CD4-positive, CD25-positive, alpha-beta regulatory T cell (primary cell): ENCODE measurements around the gene FAM168A. TPM values are rescaled to one million over a fixed set of nuclear protein-coding genes. Genes with fewer than 3 reads are reported as not detected.

Experiments used
- ATAC-seq, 2 donors: fragments of 150-1000 bp; cut with Tn5 transposase; one replicate each; pipeline ENCODE4 v1.10.0; 2021; ENCODE audit warnings: low read depth in 2 of 2, moderate number of reproducible peaks in 2 of 2, moderate library complexity in 1 of 2
- DNase-seq, 3 donors: peaks; one replicate each; pipeline versions ENCODE4 v3.0.0 to v3.0.0-alpha.2; 2012 to 2022; ENCODE audit warnings: mixed read lengths in 1 of 3
- H3K27ac ChIP-seq: one replicate; pipeline ENCODE4 v1.7.0; 2013; ENCODE audit warnings: mild to moderate bottlenecking, low read length; ENCODE audit not compliant: insufficient read depth, poor library complexity, severe bottlenecking
- H3K27me3 ChIP-seq: one replicate; pipeline ENCODE4 v1.7.0; 2013; ENCODE audit warnings: low read length; ENCODE audit not compliant: control insufficient read depth, insufficient read depth
- H3K36me3 ChIP-seq: one replicate; pipeline ENCODE4 v1.7.0; 2013; ENCODE audit warnings: mild to moderate bottlenecking, low read length, moderate library complexity; ENCODE audit not compliant: control insufficient read depth, insufficient read depth
- H3K4me1 ChIP-seq: 2 replicates; pipeline ENCODE4 v1.7.0; 2013; ENCODE audit warnings: mild to moderate bottlenecking, low read length; ENCODE audit not compliant: insufficient read depth, control insufficient read depth, poor library complexity, severe bottlenecking
- H3K4me3 ChIP-seq: one replicate; pipeline ENCODE4 v1.7.0; 2013; ENCODE audit warnings: low read depth, mild to moderate bottlenecking, low read length, moderate library complexity
- H3K9me3 ChIP-seq, 2 experiments: 1 replicate in 1 of 2; 2 replicates in 1 of 2; pipeline ENCODE4 v1.7.0; 2013; ENCODE audit warnings: low read length in 2 of 2, mild to moderate bottlenecking in 1 of 2, moderate library complexity in 1 of 2; ENCODE audit not compliant: control insufficient read depth in 2 of 2
- H3K27ac Mint-ChIP-seq, 3 donors: one replicate each; pipeline ENCODE4 v1.8.0; 2020 to 2022; ENCODE audit warnings: mild to moderate bottlenecking in 3 of 3, mixed read lengths in 3 of 3, moderate library complexity in 2 of 3
- H3K27me3 Mint-ChIP-seq: one replicate; pipeline ENCODE4 v1.8.0; 2022; ENCODE audit warnings: mild to moderate bottlenecking, mixed read lengths
- H3K36me3 Mint-ChIP-seq: one replicate; pipeline ENCODE4 v1.8.0; 2020; ENCODE audit warnings: mixed read lengths
- H3K4me1 Mint-ChIP-seq, 4 donors: one replicate each; pipeline ENCODE4 v1.8.0; 2020 to 2022; ENCODE audit warnings: mixed read lengths in 4 of 4, mild to moderate bottlenecking in 1 of 4
- H3K4me3 Mint-ChIP-seq, 4 donors: one replicate each; pipeline ENCODE4 v1.8.0; 2020 to 2022; ENCODE audit warnings: mild to moderate bottlenecking in 4 of 4, mixed read lengths in 4 of 4, moderate library complexity in 3 of 4
- H3K9me3 Mint-ChIP-seq, 7 donors: one replicate each; pipeline ENCODE4 v1.8.0; 2020 to 2022; ENCODE audit warnings: mixed read lengths in 7 of 7, mild to moderate bottlenecking in 3 of 7, moderate library complexity in 2 of 7
- polyA plus RNA-seq, 4 donors: library from polyadenylated mRNA; unstranded; fragments of 300-500 nt; fragmentation: Illumina TruSeq; gene quantifications; one replicate each; pipeline ENCODE4 v1.2.3, GENCODE V29; 2021
- total RNA-seq: library from RNA; stranded (reverse); gene quantifications from one replicate; pipeline ENCODE4 v1.2.3, GENCODE V29; 2022

The FAM168A gene
- total and polyA plus RNA-seq, 5 donors from 2014 or later, result 1.5 to 21.3 (median 3.0) TPM

GRCh38 chr11:73365352-73366264 lies 232.3 kb downstream of the FAM168A start:
- no peaks in the 10 kb centered on the region for H3K36me3 Mint-ChIP-seq
- ATAC-seq (peak in 1 of 2 donors; percentile 8), DNase-seq (no peak)
- peaks cover 6 to 45% (median 16%) of the 10 kb centered on the region in 4 donors for H3K4me1 Mint-ChIP-seq
- H3K4me3 Mint-ChIP-seq, result peak overlapping the region in 3 of 4 donors; percentile 57 to 67 (median 64)
- Histone ChIP-seq H3K27ac (peak overlapping the region; percentile 81), H3K9me3 (no peaks in the 10 kb centered on the region), H3K36me3 (no peaks in the 10 kb centered on the region), H3K4me1 (peaks cover 30% of the 10 kb centered on the region), H3K27me3 (no peaks in the 10 kb centered on the region), H3K4me3 (peak overlapping the region; percentile 62)
- peaks cover 0 to 5% (median 0%) of the 10 kb centered on the region in 7 donors for H3K9me3 Mint-ChIP-seq
- H3K27ac Mint-ChIP-seq, result peak overlapping the region; percentile 91 to 99 (median 96)
- H3K27me3 Mint-ChIP-seq, result no peaks in the 10 kb centered on the region

- DNase-seq, result no peak
- H3K27me3 Mint-ChIP-seq, result no peaks in the 10 kb centered on the region
- H3K4me1 Mint-ChIP-seq, result peaks cover 6 to 40% (median 16%) of the 10 kb centered on the region in 4 donors
These were observed 234.8 kb downstream of the FAM168A start for GRCh38 chr11:73363147-73363546.

DNA sequence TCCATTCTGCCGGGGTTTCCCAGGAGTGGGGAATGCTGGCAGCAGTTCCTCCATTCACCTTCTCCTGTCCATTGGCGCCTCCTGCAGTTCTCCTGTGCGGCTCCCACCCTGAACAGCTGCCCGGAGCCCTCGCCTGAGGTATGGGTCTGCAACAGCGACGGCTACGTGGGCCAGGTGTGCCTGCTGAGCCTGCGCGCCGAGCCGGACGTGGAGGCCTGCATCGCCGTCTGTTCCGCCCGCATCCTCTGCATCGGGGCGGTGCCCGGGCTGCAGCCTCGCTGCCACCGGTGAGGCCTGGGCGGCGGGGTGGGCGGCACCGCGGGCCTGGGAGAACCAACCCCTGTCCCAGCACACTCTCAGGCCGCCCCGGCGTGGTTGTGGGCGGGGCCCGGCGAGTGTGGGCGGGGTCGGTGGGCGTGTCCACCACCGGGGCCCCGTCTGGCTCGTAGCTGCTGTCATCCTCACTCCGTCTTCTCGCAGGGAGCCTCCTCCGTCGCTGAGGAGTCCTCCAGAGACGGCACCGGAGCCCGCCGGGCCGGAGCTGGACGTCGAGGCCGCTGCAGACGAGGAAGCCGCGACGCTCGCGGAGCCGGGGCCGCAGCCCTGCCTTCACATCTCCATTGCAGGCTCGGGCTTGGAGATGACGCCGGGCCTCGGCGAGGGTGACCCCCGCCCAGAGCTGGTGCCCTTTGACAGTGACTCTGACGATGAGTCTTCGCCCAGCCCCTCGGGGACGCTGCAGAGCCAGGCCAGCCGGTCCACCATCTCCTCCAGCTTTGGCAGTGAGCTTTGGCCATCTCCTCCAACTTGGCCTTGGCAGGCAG lies 235.7 kb downstream of the FAM168A start:
- ATAC-seq, result no peak
- Mint-ChIP-seq H3K27ac (peak overlapping the region in 1 of 3 donors; percentile 71), H3K36me3 (no peaks in the 10 kb centered on the region), H3K4me3 (no peak overlapping the region), H3K4me1 (peaks cover 6 to 30% (median 14%) of the 10 kb centered on the region in 4 donors), H3K27me3 (no peaks in the 10 kb centered on the region), H3K9me3 (peaks cover 0 to 5% (median 0%) of the 10 kb centered on the region in 7 donors)
- no peaks in the 10 kb centered on the region for H3K9me3 ChIP-seq
- no peaks in the 10 kb centered on the region for H3K27me3 ChIP-seq
- no peak overlapping the region for H3K27ac ChIP-seq
- H3K36me3 ChIP-seq, result no peaks in the 10 kb centered on the region
- no peak for DNase-seq
- peaks cover 17% of the 10 kb centered on the region for H3K4me1 ChIP-seq
- no peak overlapping the region for H3K4me3 ChIP-seq

More at GRCh38 chr11:73363147-73363546, 234.8 kb downstream of the FAM168A start:
- no peaks in the 10 kb centered on the region for H3K36me3 Mint-ChIP-seq
- H3K27ac Mint-ChIP-seq, result peak overlapping the region in 1 of 3 donors; percentile 71
- Histone ChIP-seq H3K27ac (no peak overlapping the region), H3K36me3 (no peaks in the 10 kb centered on the region), H3K27me3 (no peaks in the 10 kb centered on the region), H3K4me3 (no peak overlapping the region), H3K4me1 (peaks cover 26% of the 10 kb centered on the region), H3K9me3 (no peaks in the 10 kb centered on the region)
- H3K9me3 Mint-ChIP-seq, result peaks cover 0 to 5% (median 0%) of the 10 kb centered on the region in 7 donors
- no peak overlapping the region for H3K4me3 Mint-ChIP-seq
- no peak for ATAC-seq

DNA sequence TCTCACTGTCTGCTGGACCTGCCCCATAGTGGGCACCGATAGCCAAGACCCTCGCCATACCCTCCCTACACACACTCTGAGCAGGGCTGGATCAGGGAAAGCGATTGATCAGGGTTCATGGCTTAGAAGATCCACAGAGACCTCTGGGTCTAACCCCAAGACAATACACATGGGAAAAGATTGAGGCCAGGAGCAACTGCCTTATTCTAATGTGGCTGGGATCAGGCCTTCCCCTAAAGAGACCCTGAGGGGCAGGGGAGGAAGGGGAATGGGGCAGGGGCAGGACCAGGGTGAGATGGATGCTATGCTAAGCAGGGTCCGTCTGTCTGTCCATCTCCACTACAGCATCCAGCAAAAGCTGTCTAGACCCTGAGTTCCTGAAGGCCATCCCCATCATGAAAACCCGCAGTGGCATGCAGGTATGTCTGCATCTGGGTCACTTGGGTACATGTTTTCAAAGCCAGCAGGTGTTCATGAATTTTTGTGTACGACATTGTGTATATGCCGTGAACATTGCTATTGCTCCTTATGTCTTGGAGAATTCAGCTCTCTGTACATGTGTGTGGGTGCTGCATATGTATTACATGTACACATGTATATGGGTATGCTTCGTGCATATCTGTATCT lies 237.1 kb downstream of the FAM168A start:
- Histone ChIP-seq H3K27me3 (no peaks in the 10 kb centered on the region), H3K36me3 (no peaks in the 10 kb centered on the region), H3K9me3 (no peaks in the 10 kb centered on the region), H3K4me3 (no peak overlapping the region), H3K4me1 (peaks cover 5% of the 10 kb centered on the region), H3K27ac (no peak overlapping the region)
- H3K27me3 Mint-ChIP-seq, result no peaks in the 10 kb centered on the region
- no peak for ATAC-seq
- peak overlapping the region in 2 of 3 donors; percentile 5 to 68 for H3K27ac Mint-ChIP-seq
- no peak overlapping the region for H3K4me3 Mint-ChIP-seq
- no peaks in the 10 kb centered on the region for H3K36me3 Mint-ChIP-seq
- DNase-seq, result no peak
- H3K4me1 Mint-ChIP-seq, result peaks cover under 1 to 18% (median 4%) of the 10 kb centered on the region in 4 donors
- H3K9me3 Mint-ChIP-seq, result peaks cover 0 to 3% (median 0%) of the 10 kb centered on the region in 7 donors

DNA sequence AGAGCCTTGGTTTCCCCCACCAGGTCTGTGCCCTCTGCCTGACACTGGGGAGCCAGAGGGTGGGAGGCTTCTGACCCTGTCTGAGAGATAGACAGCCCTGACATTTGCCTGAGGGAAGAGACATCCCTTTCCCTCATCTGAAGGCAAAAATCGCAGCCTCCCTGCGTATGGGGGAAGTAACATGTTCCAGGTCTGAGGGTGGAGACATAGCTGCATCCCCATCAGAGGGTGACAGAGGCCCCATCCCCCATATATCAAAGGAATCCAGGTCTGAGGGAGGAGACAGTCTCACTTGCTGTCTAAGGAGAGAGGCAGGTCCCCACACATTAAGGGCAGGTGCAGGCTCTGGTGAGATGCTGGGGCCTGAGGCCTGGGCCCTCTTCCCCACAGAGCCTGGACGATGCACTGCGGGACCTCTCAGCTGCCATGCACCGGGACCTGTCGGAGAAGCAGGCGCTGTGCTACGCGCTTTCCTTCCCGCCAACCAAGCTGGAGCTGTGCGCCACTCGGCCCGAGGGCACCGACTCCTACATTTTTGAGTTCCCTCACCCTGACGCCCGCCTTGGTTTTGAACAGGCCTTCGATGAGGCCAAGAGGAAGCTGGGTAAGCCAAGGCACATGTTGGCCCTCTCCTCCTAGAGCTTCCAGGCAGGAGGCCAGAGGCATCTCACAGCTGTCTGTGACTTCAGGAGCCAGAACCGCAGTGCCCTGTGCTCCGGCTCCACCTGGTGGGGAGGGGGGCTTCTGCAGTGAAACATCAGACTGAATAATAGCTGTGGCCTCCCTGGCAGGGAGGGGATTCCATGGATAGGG lies 237.8 kb downstream of the FAM168A start:
- Mint-ChIP-seq H3K4me1 (peaks cover 0 to 11% (median 2%) of the 10 kb centered on the region in 4 donors), H3K9me3 (peaks cover 0 to 3% (median 0%) of the 10 kb centered on the region in 7 donors), H3K27ac (peak overlapping the region in 1 of 3 donors; percentile 68), H3K27me3 (no peaks in the 10 kb centered on the region), H3K36me3 (no peaks in the 10 kb centered on the region), H3K4me3 (no peak overlapping the region)
- DNase-seq, result peak in 1 of 3 donors; percentile 20
- no peak for ATAC-seq
- H3K27ac ChIP-seq, result no peak overlapping the region
- H3K9me3 ChIP-seq, result no peaks in the 10 kb centered on the region
- no peak overlapping the region for H3K4me3 ChIP-seq
- H3K36me3 ChIP-seq, result no peaks in the 10 kb centered on the region
- no peaks in the 10 kb centered on the region for H3K27me3 ChIP-seq
- H3K4me1 ChIP-seq, result no peaks in the 10 kb centered on the region

DNA sequence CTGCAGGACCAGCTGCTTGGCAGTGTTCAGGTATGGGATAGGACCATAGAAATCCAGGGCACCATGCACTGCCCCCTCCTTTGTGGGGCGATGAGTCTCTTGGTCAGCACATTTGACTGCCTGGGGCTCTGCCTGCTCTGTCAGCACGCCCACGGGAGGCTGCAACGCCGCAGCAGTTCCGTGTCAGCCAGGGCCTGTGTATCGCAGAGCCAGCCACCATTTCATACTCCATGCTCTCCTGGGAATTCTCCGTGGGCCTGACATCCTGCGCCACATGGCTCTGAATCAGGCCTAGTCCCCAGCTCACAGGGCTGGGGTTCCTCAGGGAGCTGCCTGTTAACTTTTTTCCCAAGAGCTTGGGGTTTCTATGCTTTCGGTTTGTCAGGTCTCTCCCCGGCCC lies 238.6 kb downstream of the FAM168A start:
- H3K4me3 Mint-ChIP-seq, result no peak overlapping the region
- no peaks in the 10 kb centered on the region for H3K4me1 ChIP-seq
- no peaks in the 10 kb centered on the region for H3K27me3 Mint-ChIP-seq
- ATAC-seq (no peak), DNase-seq (no peak)
- no peaks in the 10 kb centered on the region for H3K36me3 Mint-ChIP-seq
- peaks cover 0 to 3% (median 0%) of the 10 kb centered on the region in 7 donors for H3K9me3 Mint-ChIP-seq
- no peaks in the 10 kb centered on the region for H3K27me3 ChIP-seq
- no peak overlapping the region for H3K4me3 ChIP-seq
- H3K27ac ChIP-seq, result no peak overlapping the region
- no peaks in the 10 kb centered on the region for H3K9me3 ChIP-seq
- H3K36me3 ChIP-seq, result no peaks in the 10 kb centered on the region
- peak overlapping the region in 1 of 3 donors; percentile 26 for H3K27ac Mint-ChIP-seq
- peaks cover 0 to 7% (median 2%) of the 10 kb centered on the region in 4 donors for H3K4me1 Mint-ChIP-seq
